ENCODE data around the gene SLC17A3. TPM values are rescaled to one million over a fixed set of nuclear protein-coding genes. Genes with fewer than 3 reads are reported as not detected.

SLC17A3 gene
- total and polyA plus RNA-seq, 8 donors: 0.02 TPM; not detected in 7

- Histone ChIP-seq H3K9me3 (no peaks in the 10 kb centered on the region), H3K4me1 (no peaks in the 10 kb centered on the region), H3K27me3 (no peaks in the 10 kb centered on the region), H3K36me3 (no peaks in the 10 kb centered on the region), H3K4me3 (no peak overlapping the region), H3K27ac (no peak overlapping the region)
- DNase-seq (no peak), ATAC-seq (no peak), FAIRE-seq (no peak)
- intact Hi-C loops (cut with DNase I): no loop called here
- TF ChIP-seq, protein P1, sequence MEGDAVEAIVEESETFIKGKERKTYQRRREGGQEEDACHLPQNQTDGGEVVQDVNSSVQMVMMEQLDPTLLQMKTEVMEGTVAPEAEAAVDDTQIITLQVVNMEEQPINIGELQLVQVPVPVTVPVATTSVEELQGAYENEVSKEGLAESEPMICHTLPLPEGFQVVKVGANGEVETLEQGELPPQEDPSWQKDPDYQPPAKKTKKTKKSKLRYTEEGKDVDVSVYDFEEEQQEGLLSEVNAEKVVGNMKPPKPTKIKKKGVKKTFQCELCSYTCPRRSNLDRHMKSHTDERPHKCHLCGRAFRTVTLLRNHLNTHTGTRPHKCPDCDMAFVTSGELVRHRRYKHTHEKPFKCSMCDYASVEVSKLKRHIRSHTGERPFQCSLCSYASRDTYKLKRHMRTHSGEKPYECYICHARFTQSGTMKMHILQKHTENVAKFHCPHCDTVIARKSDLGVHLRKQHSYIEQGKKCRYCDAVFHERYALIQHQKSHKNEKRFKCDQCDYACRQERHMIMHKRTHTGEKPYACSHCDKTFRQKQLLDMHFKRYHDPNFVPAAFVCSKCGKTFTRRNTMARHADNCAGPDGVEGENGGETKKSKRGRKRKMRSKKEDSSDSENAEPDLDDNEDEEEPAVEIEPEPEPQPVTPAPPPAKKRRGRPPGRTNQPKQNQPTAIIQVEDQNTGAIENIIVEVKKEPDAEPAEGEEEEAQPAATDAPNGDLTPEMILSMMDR (IDR thresholded peaks at IDR 0.05): no peak
- WGBS, 2 donors: 48 to 62% methylated on average over 3 of the region's 3 CpGs
Measured at GRCh38 chr6:25815194-25815593, 58.8 kb downstream of the SLC17A3 start.

- no peaks in the 10 kb centered on the region for H3K4me1 ChIP-seq
- intact Hi-C loops (cut with DNase I): no loop called here
- no peak for ATAC-seq
- H3K9me3 ChIP-seq: no peaks in the 10 kb centered on the region
- no peaks in the 10 kb centered on the region for H3K27me3 ChIP-seq
- no peak overlapping the region for H3K4me3 ChIP-seq
- no peak for DNase-seq
- FAIRE-seq: no peak
- TF ChIP-seq, protein P1 (IDR thresholded peaks at IDR 0.05): no peak
- WGBS, 2 donors: 82 to 83% methylated on average over 2 of the region's 2 CpGs
- H3K36me3 ChIP-seq: no peaks in the 10 kb centered on the region
- H3K27ac ChIP-seq: no peak overlapping the region
Measured at GRCh38 chr6:25804804-25805203, 69.2 kb downstream of the SLC17A3 start.

DNA sequence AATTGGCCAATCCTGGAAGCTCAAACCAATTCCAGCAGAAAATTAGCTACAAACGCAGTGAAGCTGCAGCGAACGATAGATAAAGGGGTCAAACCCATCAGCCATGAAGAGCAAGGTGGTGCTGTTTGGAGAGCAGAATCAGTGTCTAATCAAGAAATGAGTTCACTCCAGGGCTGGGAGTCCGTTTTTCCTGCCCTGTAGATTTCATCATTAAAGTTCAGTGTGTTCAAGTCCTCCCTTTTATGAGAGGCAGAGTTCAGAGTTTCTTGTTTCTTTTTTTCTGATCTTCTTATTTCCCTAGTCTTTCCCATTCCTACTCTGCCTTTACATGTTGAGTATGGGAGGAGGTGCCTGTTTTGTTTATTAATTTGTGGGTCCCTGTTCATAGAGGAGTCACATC is 72.6 kb downstream of the SLC17A3 start:
- 73 to 79% methylated on average over 4 of the region's 4 CpGs for WGBS, 2 donors
- DNase-seq: no peak
- no peak for ATAC-seq

More for the DNA sequence above, 72.6 kb downstream of the SLC17A3 start:
- H3K27me3 ChIP-seq: no peaks in the 10 kb centered on the region
- no peak for FAIRE-seq
- no peak overlapping the region for H3K4me3 ChIP-seq
- intact Hi-C loops (cut with DNase I): no loop called here
- no peaks in the 10 kb centered on the region for H3K9me3 ChIP-seq
- H3K4me1 ChIP-seq: no peaks in the 10 kb centered on the region
- TF ChIP-seq, protein P1 (IDR thresholded peaks at IDR 0.05): no peak
- no peak overlapping the region for H3K27ac ChIP-seq
- no peaks in the 10 kb centered on the region for H3K36me3 ChIP-seq

Other genes with a start within 250 kb of the SLC17A3 start
- 10 to 100 TPM; 13.4 to 63.2 (median 26.3) TPM for gene SCGN, start 222.0 kb downstream of the SLC17A3 start, total RNA-seq
- gene SCGN, start 222.0 kb downstream of the SLC17A3 start, polyA plus RNA-seq: 100 to 1,000 TPM in 1 of 2 donors, 10 to 100 TPM in 1; 32.3 to 224 TPM
- gene SLC17A4, start 119.5 kb downstream of the SLC17A3 start, total RNA-seq: 10 to 100 TPM in 2 of 6 donors, 1 to 10 TPM in 4; 5.2 to 19.6 (median 8.0) TPM
- 10 to 100 TPM; 15.3 to 28.6 TPM for gene SLC17A4, start 119.5 kb downstream of the SLC17A3 start, polyA plus RNA-seq
- not detected for gene SLC17A1, start 42.2 kb downstream of the SLC17A3 start, total RNA-seq
- under 1 TPM in 1 of 2 donors, not detected in 1; 0.16 TPM for gene SLC17A1, start 42.2 kb downstream of the SLC17A3 start, polyA plus RNA-seq
- under 1 TPM in 2 of 6 donors, not detected in 4; 0.20 to 0.21 TPM for gene SLC17A2, start 56.4 kb upstream of the SLC17A3 start, total RNA-seq
- under 1 TPM in 1 of 2 donors, not detected in 1; 0.05 TPM for gene SLC17A2, start 56.4 kb upstream of the SLC17A3 start, polyA plus RNA-seq
- 1 to 10 TPM; 1.5 to 5.8 (median 2.3) TPM for gene TRIM38, start 88.6 kb upstream of the SLC17A3 start, total RNA-seq
- gene TRIM38, start 88.6 kb upstream of the SLC17A3 start, polyA plus RNA-seq: 1 to 10 TPM; 2.4 to 2.9 TPM
- gene HFE, start 213.2 kb upstream of the SLC17A3 start, total RNA-seq: 10 to 100 TPM in 1 of 6 donors, 1 to 10 TPM in 5; 3.1 to 10.2 (median 3.8) TPM
- 1 to 10 TPM; 3.4 to 3.9 TPM for gene HFE, start 213.2 kb upstream of the SLC17A3 start, polyA plus RNA-seq